AG04450 (cell line): ENCODE data around the gene SLC7A4. TPM values are rescaled to one million over a fixed set of nuclear protein-coding genes. Genes with fewer than 3 reads are reported as not detected.

Experiments used
- CTCF ChIA-PET: fragments of 300-600, 350-600 bp; formaldehyde crosslinking; extraction: SDS; loops from one replicate; lab custom pipeline; 2022; ENCODE audit warnings: antibody characterized with exemption, inconsistent platforms; lab: Charles Lee
- POLR2A ChIA-PET: fragments of 350-600 bp; formaldehyde crosslinking; extraction: SDS; loops from one replicate; lab custom pipeline; 2021; ENCODE audit warnings: antibody characterized with exemption, inconsistent platforms; lab: Yijun Ruan, JAX
- DNase-seq: peaks from one replicate; pipeline ENCODE4 v3.0.0-alpha.2; 2011; ENCODE audit warnings: low read depth, low spot score
- H3K27ac ChIP-seq: one replicate; pipeline ENCODE4 v1.5.1; 2012; ENCODE audit warnings: low read depth, low read length, control low read depth
- H3K27me3 ChIP-seq: one replicate; pipeline ENCODE4 v1.6.0; 2012; ENCODE audit warnings: low read length; ENCODE audit not compliant: control insufficient read depth, insufficient read depth
- H3K4me3 ChIP-seq: 2 replicates; pipeline ENCODE4 v1.5.1; 2011; ENCODE audit warnings: mild to moderate bottlenecking, low read depth, low read length, control low read depth
- H3K9me3 ChIP-seq: 2 replicates; pipeline ENCODE4 v1.5.1; 2012; ENCODE audit warnings: low read length; ENCODE audit not compliant: control insufficient read depth, insufficient read depth
- CTCF ChIP-seq: IDR thresholded peaks from 2 replicates; pipeline ENCODE4 v1.5.1; 2011; ENCODE audit warnings: low read depth, low read length, control low read depth, inconsistent platforms
- polyA plus RNA-seq: library from polyadenylated mRNA; depleted of rRNA; stranded (reverse); fragments of >200 nt; gene quantifications from 2 replicates; pipeline ENCODE4 v1.2.3, GENCODE V29; 2011

The SLC7A4 gene
- polyA plus RNA-seq, 1 experiment, result 0.11 TPM

GRCh38 chr22:21001601-21002325 lies 30.6 kb downstream of the SLC7A4 start, which contains the start of gene THAP7:
Gene THAP7, minus strand, starts transcription at chr22:21002118. Its CDS starts 207 bp downstream, at chr22:21001911.
- CTCF ChIA-PET, result interaction anchor here (0.8 kb wide), 1 partner anchor 116 kb away, joined by 5 read pairs; no protein-coding TSS in a partner anchor
- peak; percentile 92 for DNase-seq

GRCh38 chr22:21000987-21001600 lies 31.3 kb downstream of the SLC7A4 start:
- no peak for DNase-seq
- ChIA-PET CTCF (interaction anchor here (0.9 kb wide), 1 partner anchor 115 kb away, joined by 4 read pairs; no protein-coding TSS in a partner anchor), POLR2A (interaction anchor here (0.7 to 1.3 kb wide), 3 partner anchors 19 to 116 kb away, joined by 3 to 4 read pairs (median 3); partner anchors contain the start of gene LZTR1)

More at GRCh38 chr22:21001601-21002325, 30.6 kb downstream of the SLC7A4 start, which contains the start of gene THAP7:
- POLR2A ChIA-PET, result interaction anchor here (0.5 to 1.8 kb wide), 10 partner anchors 13 to 576 kb away, joined by 3 to 15 read pairs (median 4); partner anchors contain the start of genes LRRC74B, LZTR1 and P2RX6
- Histone ChIP-seq H3K27ac (peak within 1 kb of the TSS; percentile 99), H3K27me3 (no peaks in the 10 kb centered on the region), H3K9me3 (no peaks in the 10 kb centered on the region; the same call in 1 of the 2 replicates), H3K4me3 (peak within 1 kb of the TSS; percentile 85)
- no peak for TF ChIP-seq CTCF

GRCh38 chr22:21000207-21000986 lies 32.0 kb downstream of the SLC7A4 start:
- Histone ChIP-seq H3K27ac (peak overlapping the region; percentile 99), H3K4me3 (peak overlapping the region; percentile 85), H3K9me3 (no peaks in the 10 kb centered on the region; the same call in 1 of the 2 replicates), H3K27me3 (no peaks in the 10 kb centered on the region)
- no peak for DNase-seq
- no peak for TF ChIP-seq CTCF
- CTCF ChIA-PET, result interaction anchor here (0.9 kb wide), 1 partner anchor 115 kb away, joined by 4 read pairs; no protein-coding TSS in a partner anchor
- POLR2A ChIA-PET, result interaction anchor here (0.7 to 1.3 kb wide), 3 partner anchors 18 to 115 kb away, joined by 3 to 4 read pairs (median 3); partner anchors contain the start of gene LZTR1

More at GRCh38 chr22:21000987-21001600, 31.3 kb downstream of the SLC7A4 start:
- Histone ChIP-seq H3K27me3 (no peaks in the 10 kb centered on the region), H3K9me3 (no peaks in the 10 kb centered on the region; the same call in 1 of the 2 replicates), H3K27ac (peak overlapping the region; percentile 99), H3K4me3 (peak overlapping the region; percentile 85)
- no peak for TF ChIP-seq CTCF

GRCh38 chr22:20999350-21000206 lies 32.8 kb downstream of the SLC7A4 start:
- Histone ChIP-seq H3K4me3 (no peak overlapping the region), H3K27me3 (no peaks in the 10 kb centered on the region), H3K9me3 (no peaks in the 10 kb centered on the region; the same call in 1 of the 2 replicates), H3K27ac (no peak overlapping the region)
- CTCF ChIA-PET, result interaction anchor here (1.5 kb wide), 1 partner anchor 114 kb away, joined by 4 read pairs; no protein-coding TSS in a partner anchor
- no peak for DNase-seq
- POLR2A ChIA-PET, result interaction anchor here (0.6 to 1.3 kb wide), 4 partner anchors 17 to 114 kb away, joined by 3 to 4 read pairs (median 4); partner anchors contain the start of gene LZTR1
- TF ChIP-seq CTCF, result no peak
